UCSD-AML1 (cell line): Measurements from ENCODE around the gene FANCI.

Experiments used
- DNase-seq: peaks from one replicate; lab custom pipeline; 2025; ENCODE audit not compliant: unreplicated experiment; lab: John Stamatoyannopoulos, UW

FANCI gene

DNA sequence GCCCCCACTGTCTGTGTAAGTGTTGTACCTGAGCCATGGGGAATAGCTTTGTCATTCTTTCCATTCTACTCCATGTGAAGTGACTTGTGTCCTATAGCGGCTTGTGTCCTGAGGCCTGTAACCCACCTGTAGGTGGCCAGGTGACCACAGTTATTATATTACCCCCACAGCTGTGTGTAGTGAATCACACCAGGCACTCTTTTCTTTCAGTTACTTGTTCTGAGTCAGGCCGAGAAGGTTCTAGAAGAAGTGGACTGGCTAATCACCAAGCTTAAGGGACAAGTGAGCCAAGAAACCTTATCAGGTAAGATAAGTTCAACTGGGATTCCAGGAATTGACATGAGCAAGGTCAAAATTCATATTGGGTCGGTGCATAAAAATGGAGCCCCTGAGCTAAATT lies 61.6 kb downstream of the FANCI start:
- no peak for DNase-seq

DNA sequence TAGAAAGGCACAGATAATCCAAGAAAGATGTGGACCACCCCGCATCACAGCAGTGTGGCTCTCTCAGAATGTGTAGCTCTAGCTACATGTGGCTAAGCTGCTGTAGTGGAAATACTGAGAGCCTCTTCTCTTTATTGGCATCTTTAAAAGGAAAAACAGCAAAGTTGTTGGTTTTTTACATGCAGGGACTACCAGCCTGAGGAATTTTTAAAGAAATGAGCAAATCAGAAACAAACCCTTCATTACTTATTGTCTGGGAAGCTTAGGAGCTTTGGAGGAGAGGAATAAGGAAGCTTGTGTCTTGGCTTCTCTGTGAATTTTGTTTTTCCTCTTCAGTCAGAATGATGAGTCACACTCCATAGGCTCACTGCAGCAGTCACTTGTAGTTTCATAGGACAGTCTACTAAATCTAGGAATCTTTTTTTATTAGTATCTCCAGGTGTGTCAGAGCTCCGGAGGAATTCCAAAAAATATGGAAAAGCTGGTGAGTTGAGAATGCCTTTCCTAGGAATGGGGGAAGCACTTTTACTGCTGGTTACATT lies 63.3 kb downstream of the FANCI start:
- no peak for DNase-seq

DNA sequence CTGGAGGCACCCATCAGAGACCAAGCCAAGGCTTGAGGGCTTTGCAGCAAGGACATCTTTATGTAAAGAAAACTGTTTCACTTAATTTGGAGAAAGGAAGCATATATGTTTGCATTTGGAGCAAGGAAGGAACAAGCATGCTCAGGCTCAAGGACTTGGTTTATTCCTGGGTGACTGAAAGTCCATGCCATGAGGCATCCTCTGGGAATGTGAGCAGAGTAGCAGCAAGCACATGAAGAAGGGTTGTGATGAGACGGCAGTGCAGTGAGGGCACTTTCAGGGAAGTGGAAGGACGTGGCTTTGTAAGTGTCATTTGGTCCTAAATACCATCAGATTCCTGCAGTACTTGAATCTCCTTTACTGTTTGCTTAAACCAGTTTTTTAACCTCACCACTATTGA lies 64.0 kb downstream of the FANCI start:
- DNase-seq = no peak

DNA sequence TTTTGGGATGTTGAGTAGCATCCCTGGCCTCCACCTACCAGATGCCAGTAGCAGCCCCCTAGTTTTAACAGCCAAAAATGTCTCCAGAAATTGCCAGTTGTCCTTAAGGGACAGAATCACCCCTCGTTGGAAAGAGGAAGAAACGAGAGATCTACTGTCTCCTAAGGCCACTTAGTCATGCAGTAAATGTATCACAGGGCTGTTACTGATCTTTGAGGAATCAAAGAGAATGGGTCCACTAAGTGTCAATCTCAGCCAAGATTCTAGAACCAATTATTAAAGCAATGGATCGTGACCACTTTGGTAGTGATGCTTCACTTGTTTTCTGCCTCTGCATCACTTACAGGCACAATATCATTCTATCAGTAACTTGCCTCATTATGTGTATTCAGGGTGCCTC lies 64.5 kb downstream of the FANCI start:
- no peak for DNase-seq

DNA sequence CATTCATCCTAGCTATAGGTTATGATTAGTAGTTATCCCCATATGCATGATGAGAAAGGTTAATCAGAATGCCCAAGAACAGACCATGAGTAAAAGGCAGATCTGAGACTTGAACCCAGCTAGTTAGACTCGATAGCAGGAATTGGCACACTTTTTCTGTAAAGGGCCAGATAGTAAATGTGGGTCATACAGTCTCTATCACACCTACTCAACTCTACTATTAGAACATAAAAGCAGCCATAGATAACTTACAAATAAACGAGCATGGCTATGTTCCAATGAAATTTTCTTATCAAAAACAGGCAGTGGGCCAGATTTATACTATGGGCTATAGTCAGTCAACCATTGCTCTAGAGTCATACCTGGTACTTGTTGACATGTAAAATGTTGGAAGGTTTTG lies 66.2 kb downstream of the FANCI start:
- DNase-seq = no peak

DNA sequence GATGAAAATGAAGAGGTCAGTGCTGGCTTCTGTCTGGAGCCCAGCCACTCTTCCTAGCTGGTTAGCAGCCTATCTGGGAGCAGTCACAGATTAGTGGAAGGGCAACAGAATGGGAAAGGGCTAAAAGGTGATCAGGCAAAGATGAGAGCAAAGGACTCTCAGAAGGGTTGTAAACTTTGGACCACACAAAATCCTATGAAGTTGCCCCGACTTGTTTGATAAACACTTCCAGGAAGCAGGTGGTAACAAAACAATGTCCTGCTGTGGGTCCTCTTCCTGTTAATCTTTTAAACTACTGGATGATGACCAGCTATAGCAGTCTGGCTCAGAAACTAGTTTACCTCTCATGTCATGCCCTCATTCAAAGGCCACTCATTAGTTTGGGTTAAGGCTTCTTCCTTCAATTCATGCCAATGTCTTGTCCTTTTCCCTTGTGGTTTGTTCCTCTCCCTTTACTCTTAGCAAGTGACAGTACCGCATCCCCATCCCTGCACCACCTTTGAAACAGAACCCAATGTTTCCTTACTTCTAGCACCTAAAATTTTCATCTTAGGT lies 71.7 kb downstream of the FANCI start:
- no peak for DNase-seq

DNA sequence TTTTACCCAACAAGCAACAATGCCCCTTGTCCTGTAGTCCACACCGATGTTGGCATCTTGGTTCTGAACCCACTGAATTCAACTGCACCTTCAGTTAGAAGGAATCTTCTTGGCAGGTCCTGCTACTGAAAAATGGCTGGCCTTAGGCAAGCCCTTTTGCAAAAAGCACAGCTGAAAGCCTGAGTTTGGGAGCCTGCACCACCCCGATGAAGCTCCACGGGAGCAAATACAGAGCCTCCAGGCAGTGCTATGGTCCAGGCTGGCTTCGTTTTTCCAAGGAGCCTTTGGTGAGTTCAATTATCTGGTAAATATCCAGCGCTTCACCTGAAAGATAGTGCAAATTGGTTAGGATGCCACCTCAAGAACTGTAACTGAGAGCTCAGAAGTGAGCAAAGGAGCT lies 72.7 kb downstream of the FANCI start:
- DNase-seq = no peak

DNA sequence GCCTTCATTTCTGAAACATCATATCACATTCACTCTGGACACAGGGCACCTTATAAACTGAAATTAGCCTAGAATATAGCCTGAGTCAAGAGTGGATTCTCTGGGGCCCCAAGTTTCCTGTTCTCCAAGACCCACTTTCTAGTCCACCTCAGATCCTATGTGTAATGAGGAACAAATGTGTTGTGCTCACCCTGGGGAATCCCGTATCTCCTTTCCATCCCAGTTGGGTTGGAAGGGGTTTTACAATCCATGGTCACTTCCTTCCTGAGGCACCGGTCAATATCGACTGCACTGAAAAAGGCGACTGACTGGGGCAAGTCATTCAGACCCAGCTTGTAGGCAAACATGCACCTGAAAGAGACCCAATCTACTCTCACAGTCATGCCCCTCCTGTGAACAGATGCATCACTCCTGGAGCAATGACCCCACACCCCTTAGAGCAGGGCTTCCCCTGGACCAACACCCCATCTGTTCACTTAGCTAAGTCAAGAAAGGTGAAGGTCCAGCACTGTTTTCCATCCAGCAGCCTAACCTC lies 73.5 kb downstream of the FANCI start:
- DNase-seq = no peak

DNA sequence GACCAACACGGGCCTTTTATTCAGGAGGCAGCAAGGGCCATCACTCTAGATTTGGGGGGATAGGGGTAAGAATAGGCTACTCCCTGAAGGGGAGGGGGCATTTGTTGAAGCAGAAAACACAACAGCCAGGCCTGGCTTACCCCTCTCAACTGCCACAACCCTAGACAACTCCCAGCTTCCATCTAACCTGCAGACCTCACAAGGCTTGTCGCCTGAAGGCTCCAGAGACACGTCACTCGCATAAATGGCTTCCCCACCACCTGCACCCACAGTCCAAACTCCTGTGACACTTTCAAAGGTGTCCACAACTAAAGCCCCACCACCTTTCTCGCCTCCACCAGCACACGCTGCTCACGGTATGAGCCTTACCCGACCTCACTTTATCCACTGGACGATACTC lies 75.9 kb downstream of the FANCI start:
- no peak for DNase-seq

DNA sequence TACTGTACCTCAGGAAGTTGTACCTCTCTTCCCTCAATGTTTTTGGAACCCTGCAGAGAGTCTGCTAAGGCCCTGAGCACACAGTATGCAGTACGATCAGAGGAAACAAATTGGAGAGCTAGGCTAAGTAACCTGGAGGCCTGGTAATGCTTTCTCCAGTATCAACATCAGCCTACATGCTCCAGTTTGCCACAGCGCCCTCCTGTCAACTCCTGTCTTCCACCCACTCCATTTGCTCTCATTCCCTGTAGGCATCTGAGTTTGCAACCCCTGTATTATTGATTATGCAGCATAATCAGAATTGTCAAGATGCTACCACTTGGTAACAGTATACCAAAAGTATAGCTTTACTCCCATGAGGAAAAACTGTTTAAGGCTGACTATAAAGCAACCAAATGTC lies 76.4 kb downstream of the FANCI start:
- no peak for DNase-seq

DNA sequence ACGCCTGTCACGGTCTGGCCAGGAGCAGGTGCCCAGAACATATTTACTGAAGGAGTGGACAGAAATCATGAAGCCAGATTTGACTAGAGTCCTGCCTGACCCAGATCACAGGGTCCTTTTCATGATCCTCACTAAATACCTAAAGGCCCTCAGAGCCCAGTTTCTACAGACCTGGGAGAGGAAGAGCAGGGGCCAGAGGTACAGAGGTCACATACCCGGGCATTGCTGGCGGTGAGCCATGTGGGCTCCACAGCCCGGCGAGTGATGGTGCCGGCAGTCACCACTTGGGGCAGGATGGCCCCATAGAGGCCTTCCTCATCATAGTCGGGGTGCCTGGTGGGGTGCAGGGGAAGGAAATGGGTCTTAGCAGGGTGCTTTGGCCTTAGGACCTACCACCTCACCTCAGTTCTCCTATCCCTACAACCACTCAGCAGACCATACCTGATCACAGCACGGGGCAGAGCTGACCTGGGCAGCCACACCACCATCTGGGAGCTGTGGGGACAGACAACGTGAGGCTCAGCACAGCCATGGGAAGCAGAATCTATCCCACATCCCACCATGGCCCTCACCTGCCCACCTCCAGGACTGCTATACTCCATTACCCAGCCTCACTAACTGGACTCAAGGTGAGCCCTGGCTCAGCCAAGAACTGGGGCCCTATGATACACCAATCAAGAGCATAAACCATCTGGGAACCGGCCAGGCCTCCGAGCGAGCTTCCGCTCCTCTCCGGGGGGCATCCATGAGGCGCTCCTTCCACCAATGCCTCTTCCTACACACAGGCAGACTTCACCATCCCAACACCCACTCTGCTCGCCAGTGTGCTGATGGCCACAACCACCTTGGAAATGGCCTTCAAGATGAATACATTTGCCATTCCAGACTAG lies 78.0 kb downstream of the FANCI start:
- no peak for DNase-seq

DNA sequence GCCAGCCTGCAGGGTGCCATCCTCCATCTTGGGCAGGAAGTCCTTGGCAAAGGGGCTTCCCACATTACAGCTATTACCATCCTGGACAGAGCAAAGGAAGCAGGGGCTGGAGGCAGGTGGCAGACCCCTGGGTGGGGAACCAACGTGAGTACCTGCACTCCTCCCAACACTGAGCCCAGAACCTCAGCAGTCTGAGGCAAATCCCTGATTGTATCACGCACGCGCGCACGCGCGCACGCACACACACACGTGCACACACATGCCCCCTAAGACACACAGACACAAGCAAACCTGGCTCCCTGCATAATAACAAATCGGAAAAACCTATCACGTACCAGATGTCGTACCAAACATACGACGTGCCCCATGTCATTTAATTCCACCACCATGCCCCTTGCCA lies 79.0 kb downstream of the FANCI start:
- DNase-seq = no peak

DNA sequence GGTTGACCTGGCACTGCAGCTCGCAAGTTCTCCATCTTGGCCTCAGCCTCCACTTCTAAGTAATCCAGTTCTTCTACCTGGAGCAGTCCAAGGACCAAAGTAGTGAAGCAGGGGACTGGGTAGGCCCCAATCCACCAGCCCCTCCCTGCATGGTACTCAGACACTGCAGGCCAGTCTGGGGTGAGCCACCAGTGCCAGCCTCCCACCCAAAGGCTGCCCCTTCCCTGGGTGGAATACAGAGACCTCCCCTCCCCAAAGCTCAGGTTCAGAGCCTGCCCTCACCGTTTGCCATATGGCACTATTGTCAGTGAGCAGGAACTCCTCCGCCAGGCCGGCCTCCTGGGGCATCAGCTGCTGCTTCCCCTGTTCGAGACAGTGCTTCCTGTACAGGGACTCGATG lies 80.0 kb downstream of the FANCI start:
- DNase-seq = no peak

DNA sequence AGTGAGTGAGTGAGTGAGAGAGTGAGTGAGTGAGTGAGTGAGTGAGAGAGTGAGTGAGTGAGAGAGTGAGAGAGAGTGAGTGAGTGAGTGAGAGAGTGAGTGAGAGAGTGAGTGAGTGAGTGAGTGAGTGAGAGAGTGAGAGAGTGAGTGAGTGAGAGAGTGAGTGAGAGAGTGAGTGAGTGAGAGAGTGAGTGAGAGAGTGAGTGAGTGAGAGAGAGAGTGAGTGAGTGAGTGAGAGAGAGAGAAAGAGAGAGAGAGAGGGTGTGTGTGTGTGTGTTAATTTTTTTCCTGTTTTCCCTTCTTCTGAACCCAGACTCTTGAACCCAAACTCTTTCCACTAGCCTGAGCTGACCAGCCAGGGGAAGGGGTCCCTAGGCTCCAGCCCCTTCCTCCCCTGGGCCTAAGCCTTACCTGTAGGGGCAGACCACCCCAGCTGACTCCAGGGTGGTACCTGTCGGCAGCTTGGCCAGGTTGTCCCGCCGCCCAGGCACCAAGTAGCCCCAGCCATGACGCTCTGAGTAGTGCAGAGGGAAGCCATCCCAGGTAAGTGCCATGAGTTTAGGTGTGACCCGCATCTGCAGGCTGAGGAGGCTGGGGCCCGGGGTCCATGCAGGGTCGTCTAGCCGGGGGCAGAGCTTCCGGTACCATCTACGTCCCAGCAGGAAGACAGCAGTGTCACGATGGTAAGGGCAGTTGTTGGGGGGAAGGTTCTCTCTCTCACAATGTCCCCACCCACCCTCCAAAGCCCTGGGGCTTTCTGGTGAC lies 81.4 kb downstream of the FANCI start:
- no peak for DNase-seq

DNA sequence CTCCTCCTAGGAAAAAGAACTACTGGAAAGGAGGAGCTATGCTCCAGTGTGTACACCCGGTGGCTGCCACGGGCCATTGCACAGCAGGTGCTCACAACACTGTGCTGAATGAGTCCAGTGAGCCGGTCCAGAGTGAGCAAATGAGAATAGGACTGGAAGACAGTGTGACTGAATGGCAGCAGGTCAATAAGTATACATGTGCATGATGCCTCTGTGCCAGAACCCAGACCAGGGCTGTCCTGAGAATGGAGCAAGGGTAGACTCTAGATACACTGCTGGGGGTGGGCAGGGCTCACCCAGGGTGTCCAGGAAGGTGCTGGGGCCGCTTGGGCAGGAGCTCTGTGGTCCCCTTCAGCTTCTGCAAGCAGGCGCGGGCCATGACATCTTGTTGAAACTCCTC lies 82.5 kb downstream of the FANCI start:
- no peak for DNase-seq

DNA sequence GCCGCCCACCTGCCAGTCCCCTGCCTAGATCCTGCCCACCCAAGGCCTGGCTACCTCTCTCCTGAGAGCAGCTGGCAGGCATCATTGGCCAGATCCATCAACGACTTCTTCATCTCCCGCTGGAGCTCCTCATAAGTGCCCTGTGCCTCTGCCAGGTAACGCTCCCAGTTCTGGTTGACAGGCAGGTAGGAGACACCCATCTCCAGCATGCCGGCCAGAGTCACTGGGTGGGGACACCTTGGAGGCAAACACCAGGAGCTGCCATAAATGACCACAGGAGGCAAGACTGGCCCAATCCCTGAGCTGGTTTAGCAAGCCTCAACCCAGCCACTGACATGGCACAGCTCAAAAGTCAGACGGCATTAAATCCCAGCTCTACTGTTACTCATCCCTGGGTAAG lies 83.3 kb downstream of the FANCI start:
- no peak for DNase-seq

DNA sequence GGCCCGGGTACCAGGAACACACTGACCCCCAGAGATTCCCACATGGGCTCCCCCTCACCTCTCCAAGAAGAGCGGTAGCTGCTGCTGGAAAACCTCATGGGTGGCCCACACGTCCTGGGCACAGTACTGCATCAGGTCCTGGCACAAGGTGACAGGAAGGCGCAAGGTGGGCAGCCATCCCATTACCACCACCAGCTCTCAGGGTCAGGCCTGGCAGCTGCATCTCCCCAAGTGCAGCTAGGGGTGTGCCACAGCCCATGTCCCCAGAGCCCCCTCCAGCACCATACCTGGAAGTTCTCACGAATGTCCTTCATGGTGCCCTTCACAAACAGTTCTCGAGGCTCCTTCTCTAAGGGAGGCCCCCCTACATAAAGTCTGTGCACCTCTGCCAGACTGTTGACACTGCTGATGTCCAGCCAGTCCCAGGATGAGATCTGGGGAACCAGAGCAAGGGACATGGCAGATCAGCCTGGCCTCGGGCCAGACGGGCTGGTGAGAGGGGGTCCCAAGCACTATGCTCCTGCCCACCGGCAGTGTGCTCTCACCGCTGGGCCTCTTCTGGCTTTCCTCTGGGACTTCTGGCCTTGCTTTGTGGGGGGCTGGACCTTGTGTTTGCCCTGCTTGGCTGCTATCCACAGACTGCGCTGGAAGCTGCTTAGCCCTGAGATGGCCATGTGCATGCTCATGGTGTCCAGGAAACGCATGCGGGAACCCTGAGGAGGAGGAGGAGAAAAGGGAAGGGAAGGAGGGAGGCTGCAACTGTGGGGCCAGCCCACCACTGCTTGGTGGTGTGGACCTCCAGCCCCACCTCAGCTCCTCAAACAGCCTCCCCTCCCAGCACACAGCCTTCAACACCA lies 84.8 kb downstream of the FANCI start:
- DNase-seq = no peak

DNA sequence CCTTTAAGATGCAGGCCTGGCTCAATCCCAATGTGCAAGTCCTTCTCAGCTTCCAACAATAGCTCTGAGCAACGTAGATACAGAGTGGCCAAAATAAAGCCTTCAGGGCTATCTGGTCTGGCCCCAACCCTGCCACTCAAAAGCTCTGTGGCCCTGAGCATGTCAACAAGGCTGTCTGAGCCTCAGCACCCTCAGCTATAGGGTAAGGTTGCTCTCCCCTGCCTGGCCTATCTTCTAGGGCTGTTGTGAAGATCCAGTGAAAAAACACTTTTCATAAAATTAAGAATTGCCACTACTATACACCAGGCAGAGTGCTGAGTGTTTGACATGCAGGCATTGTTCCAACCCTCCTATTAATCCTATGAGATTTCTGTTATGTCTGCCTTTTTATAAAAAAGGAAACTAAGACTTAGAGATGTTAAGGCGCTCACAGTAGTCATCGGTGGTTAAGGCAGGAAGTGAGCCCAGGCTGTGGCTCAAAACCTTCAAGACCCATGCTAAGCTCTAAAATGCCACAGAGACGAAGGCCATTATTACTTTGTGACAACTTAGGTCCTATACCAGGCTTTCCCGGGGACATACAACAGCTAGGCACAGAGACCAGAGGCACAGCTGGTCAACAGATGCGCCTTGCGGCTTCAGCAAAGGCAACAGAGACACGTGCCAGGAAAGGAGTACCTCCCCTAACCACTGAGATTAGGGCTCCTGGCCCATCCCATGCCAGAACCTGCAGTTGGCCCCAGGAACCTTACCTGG lies 85.7 kb downstream of the FANCI start:
- DNase-seq = no peak

DNA sequence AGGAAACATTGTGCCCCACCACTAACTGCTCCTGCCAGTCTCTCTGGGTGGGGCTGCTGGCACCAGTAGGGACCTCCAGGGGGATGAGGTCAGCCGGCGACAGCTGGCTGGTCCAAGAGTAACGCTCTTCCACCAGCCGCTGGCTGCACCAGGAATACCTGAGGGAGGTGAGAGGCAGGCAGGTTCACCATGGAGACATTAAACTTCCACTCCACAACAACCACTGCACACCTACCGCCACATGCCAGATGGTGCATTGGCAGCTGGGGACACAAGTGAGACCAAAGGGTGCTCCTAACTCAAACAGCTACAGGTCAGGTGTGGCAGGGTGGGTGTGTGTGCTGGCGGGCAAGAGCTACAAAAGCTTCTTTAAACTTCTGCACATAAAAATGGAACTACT lies 86.3 kb downstream of the FANCI start:
- DNase-seq = no peak
